ENCODE results near the gene MAMLD1. TPM values are rescaled to one million over a fixed set of nuclear protein-coding genes. Genes with fewer than 3 reads are reported as not detected.

The MAMLD1 gene
- total RNA-seq, 1 donor from 2014 or later = 12.9 TPM

DNA sequence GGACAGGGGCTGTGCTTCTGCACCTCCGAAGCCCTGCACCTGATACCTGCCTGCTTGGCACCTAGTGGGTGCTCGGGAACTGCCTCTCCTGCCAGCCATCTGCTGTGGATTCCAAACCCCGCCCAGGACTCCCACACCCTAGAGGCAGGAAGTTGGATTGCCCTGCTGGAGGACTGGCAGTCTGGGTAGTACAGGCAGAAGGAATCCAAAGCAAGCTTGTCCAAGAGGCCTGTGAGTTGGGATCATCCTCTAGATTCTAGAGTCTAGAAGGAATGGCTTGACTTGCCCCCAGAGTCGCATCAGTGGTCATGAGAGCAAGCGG, 140.7 kb downstream of the MAMLD1 start:
- intact Hi-C loops (cut with micrococcal nuclease) = no loop called here
- no peak overlapping the region for H3K4me3 Mint-ChIP-seq (ENCODE audit: low read depth)
- no peak for DNase-seq (ENCODE audit: low spot score)
- H3K27me3 Mint-ChIP-seq (ENCODE audit: low read depth) = no peaks in the 10 kb centered on the region
- peaks cover 4% of the 10 kb centered on the region for H3K4me1 Mint-ChIP-seq (ENCODE audit: low read depth)
- H3K27ac Mint-ChIP-seq = no peak overlapping the region
- peaks cover 8% of the 10 kb centered on the region for H3K36me3 Mint-ChIP-seq (ENCODE audit: low read depth)
- no peaks in the 10 kb centered on the region for H3K9me3 Mint-ChIP-seq

DNA sequence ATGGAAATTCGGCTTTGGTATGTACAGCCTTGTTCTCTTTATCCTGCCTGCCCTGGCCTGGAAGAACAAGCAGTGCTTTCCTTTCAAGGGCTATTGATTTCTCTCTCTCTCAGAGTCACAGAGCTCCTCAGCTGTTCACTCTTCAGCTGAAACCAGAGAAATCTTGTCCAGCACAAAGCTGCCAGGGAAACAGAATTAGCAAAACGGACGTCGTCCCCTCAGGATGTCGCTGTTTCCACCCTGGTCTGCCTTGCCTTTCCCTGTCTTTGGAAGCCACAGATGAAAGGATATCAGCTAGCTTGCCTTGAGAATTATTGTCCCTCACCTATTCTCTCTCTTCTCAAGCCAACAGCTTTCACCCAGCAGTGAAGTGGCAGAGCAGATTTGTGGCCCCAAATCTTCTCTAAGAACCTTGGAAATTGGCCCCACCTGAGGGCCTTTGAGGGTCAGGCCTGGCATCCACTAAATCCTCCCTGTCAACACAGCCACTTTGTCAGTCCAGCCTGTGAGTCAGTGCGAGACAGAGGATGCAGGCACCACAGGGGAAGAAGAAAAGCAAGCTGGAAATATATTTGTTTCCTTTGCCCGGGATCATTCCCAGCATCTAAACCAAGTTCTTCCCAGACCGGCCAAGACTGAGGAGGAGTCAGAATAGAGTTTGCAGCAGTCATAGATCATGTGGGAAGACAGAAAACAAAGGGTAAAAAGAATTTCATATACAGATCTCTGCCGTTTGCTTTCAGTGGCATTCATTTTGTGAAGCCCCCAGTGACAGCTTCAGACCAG, 141.5 kb downstream of the MAMLD1 start:
- Mint-ChIP-seq H3K36me3 (ENCODE audit: low read depth) (peaks cover 7% of the 10 kb centered on the region), H3K27me3 (ENCODE audit: low read depth) (no peaks in the 10 kb centered on the region), H3K9me3 (no peaks in the 10 kb centered on the region), H3K27ac (no peak overlapping the region), H3K4me3 (ENCODE audit: low read depth) (no peak overlapping the region), H3K4me1 (ENCODE audit: low read depth) (peaks cover 4% of the 10 kb centered on the region)
- no peak for DNase-seq (ENCODE audit: low spot score)
- intact Hi-C loops (cut with micrococcal nuclease) = no loop called here

DNA sequence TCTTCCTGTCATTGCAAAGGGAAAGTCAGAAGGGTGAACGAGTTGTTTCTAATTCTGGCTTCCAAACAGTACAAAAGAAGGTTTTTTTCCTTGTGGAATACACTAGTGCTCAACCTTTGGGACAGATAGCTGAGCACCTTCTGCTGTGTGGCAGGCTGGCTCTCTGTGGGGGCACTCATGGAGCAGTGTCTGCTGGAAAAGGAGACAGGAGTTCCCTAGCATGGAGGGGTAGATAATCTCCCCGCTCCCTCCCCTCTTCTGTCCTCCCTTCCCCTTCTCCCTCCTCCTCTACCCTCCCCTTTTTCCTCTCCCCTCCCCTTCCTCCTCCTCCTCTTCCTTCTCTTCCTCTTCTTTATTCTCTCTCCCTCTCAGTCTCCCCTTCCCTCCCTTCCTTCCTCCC, 142.9 kb downstream of the MAMLD1 start:
- H3K4me1 Mint-ChIP-seq (ENCODE audit: low read depth) = peaks cover 4% of the 10 kb centered on the region
- H3K36me3 Mint-ChIP-seq (ENCODE audit: low read depth) = peaks cover 10% of the 10 kb centered on the region
- H3K27me3 Mint-ChIP-seq (ENCODE audit: low read depth) = no peaks in the 10 kb centered on the region
- H3K27ac Mint-ChIP-seq = no peak overlapping the region
- H3K9me3 Mint-ChIP-seq = no peaks in the 10 kb centered on the region
- intact Hi-C loops (cut with micrococcal nuclease) = no loop called here
- H3K4me3 Mint-ChIP-seq (ENCODE audit: low read depth) = no peak overlapping the region
- DNase-seq (ENCODE audit: low spot score) = no peak

DNA sequence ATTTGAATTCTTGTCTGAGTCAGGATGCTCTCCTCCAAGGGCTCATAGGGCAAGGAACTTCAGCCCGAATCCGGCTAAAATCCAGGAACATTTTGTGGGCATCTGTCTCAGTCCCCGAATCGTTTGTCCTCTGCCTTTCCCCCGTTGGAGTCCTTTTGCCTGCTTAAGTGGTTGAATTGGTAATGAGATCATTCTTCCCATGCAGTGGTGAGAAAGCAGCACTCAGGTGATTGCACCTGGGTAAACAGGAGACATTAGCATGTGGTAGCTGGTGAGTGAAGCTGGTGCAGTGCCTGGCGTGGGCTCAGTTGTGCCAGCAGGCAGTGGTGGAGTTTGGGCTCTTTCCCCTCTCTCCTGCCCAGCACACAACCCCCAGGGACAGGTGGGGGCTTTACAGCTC, 143.4 kb downstream of the MAMLD1 start:
- Mint-ChIP-seq H3K27ac (no peak overlapping the region), H3K36me3 (ENCODE audit: low read depth) (peaks cover 14% of the 10 kb centered on the region), H3K4me1 (ENCODE audit: low read depth) (peaks cover 4% of the 10 kb centered on the region), H3K4me3 (ENCODE audit: low read depth) (no peak overlapping the region), H3K9me3 (no peaks in the 10 kb centered on the region), H3K27me3 (ENCODE audit: low read depth) (no peaks in the 10 kb centered on the region)
- DNase-seq (ENCODE audit: low spot score) = no peak
- intact Hi-C loops (cut with micrococcal nuclease) = no loop called here

DNA sequence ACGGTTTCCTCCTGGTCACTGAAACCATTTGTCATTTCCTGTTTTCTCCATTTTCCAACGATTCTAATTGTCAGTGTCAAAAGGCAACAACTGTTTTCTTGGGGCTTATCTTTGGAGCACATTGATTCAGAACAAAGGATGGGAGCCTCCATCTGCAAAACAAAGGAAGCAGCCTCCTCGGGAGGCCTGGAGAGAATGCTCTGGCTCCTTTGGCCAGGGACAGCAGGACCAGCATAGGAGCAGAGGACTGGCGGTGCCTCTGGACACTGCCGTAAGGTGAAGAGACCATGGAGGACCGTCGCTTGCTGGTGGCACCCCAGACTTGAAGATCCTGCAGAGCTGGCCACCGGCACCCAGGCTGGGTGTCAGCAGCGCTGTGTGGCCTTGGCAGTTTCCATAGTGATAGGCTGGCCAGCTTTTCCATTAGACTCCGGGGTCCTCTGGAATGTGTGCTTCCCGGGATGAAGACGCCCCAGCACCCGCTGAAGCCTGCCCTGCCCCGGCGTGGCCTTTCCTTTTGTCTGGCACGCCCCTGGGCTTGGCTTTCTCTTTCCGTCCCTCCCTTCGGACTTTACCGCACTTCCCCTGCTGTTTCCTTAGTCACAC, 144.2 kb downstream of the MAMLD1 start:
- Mint-ChIP-seq H3K9me3 (no peaks in the 10 kb centered on the region), H3K36me3 (ENCODE audit: low read depth) (peaks cover 14% of the 10 kb centered on the region), H3K4me3 (ENCODE audit: low read depth) (no peak overlapping the region), H3K27me3 (ENCODE audit: low read depth) (no peaks in the 10 kb centered on the region), H3K27ac (no peak overlapping the region), H3K4me1 (ENCODE audit: low read depth) (peaks cover 4% of the 10 kb centered on the region)
- DNase-seq (ENCODE audit: low spot score) = no peak
- intact Hi-C loops (cut with micrococcal nuclease) = no loop called here

DNA sequence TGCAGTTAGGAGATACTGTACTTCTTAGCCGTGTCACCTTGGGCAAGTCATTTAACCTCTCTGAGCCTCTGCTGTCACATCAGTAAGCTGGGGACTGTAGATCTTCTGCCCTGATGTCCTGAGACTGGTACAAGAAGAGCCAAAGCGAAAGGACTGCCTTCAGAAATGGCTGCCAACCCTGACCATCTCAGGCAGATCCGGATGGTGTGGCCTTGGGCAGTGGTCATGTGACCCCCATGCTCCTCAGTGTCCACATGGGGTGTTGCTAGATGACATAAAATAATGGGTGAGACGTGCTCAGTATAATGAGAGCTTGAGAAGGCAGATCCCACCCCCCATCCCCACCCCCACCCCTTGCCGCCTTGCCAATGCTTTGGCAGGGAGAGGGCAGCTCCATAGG, 144.9 kb downstream of the MAMLD1 start:
- Mint-ChIP-seq H3K4me3 (ENCODE audit: low read depth) (no peak overlapping the region), H3K36me3 (ENCODE audit: low read depth) (peaks cover 14% of the 10 kb centered on the region), H3K27me3 (ENCODE audit: low read depth) (no peaks in the 10 kb centered on the region), H3K9me3 (no peaks in the 10 kb centered on the region), H3K27ac (no peak overlapping the region), H3K4me1 (ENCODE audit: low read depth) (peaks cover 4% of the 10 kb centered on the region)
- intact Hi-C loops (cut with micrococcal nuclease) = no loop called here
- DNase-seq (ENCODE audit: low spot score) = no peak

DNA sequence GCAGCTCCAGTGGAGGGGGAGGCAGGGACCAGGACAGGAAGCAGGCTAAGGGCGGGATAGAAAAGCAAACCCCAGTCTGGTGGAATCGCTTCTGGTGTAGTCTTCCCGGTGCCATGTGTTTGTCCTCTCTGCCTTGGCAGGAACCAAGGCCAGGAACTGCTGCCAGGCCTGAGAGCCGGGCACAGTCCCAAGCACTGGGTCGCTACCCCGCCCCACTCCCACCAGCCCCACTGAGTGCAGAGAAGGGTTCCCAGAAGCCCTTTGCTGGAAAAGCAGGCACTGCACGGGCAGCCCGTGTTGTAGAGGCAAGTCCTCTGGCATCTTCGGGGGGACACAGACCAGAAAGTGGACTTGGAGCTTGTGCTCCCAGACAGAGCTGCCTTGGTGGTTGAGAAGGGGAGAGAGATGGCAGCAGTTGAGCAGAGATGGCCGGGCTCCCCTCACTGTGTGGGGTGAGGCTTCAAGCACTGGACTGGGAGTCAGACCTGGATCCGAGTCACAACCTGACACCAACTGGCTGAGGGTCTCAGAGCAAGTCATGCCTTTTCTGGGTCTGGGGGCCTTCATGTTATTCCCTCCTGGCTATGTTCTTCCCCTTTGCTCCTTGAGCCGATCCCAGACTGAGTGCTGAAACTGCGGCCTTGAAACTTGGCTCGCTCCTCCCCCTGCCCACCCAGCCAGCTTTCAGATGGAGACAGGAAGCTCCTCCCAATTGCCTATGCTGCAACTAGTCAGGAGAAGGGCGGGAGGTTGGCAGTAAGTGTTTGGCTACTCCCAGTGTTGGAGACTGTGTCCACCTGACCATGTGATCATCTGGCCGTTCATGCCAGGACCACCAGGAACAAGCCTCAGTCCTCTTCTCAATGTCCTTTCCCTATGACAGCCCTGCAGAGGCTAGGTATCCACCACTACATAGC, 145.6 kb downstream of the MAMLD1 start:
- Mint-ChIP-seq H3K4me3 (ENCODE audit: low read depth) (no peak overlapping the region), H3K4me1 (ENCODE audit: low read depth) (peaks cover 4% of the 10 kb centered on the region), H3K27ac (no peak overlapping the region), H3K36me3 (ENCODE audit: low read depth) (peaks cover 14% of the 10 kb centered on the region), H3K9me3 (no peaks in the 10 kb centered on the region), H3K27me3 (ENCODE audit: low read depth) (no peaks in the 10 kb centered on the region)
- no peak for DNase-seq (ENCODE audit: low spot score)
- intact Hi-C loops (cut with micrococcal nuclease) = no loop called here

DNA sequence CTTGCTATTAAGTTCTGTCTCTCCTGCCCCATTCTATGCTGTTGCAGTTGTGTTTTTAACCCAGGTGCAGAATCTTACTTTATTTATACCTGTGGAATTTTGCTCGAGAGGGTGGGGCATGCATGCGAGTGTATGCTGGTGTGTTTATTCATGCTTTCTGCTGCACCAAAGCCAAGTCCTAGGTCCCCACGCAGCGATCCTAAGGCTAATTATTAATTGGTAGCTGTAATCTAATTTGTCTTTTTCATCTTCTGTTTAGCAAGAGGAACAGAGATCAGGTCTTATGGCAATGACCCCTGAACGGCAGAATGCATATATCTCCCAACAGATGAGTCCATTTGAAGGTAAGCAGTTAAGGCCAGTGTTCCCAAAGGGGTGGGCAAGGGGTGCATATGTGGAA, 146.6 kb downstream of the MAMLD1 start:
- H3K4me1 Mint-ChIP-seq (ENCODE audit: low read depth) = peaks cover 4% of the 10 kb centered on the region

DNA sequence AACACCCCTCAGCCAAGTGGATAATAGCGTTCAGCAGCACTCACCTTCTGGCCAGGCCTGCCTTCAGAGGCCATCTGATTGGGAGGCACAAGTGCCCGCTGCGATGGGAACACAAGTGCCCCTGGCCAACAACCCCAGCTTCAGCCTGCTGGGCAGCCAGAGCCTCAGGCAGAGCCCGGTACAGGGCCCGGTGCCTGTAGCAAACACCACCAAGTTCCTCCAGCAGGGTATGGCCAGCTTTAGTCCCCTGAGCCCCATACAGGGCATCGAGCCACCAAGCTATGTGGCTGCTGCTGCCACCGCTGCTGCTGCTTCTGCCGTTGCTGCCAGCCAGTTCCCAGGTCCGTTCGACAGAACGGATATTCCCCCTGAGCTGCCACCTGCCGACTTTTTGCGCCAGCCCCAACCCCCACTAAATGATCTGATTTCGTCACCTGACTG, 149.4 kb downstream of the MAMLD1 start:
- peaks cover 7% of the 10 kb centered on the region for H3K36me3 Mint-ChIP-seq (ENCODE audit: low read depth)
- H3K4me3 Mint-ChIP-seq (ENCODE audit: low read depth) = no peak overlapping the region
- DNase-seq (ENCODE audit: low spot score) = no peak
- H3K27me3 Mint-ChIP-seq (ENCODE audit: low read depth) = peaks cover 7% of the 10 kb centered on the region
- H3K27ac Mint-ChIP-seq = no peak overlapping the region
- H3K4me1 Mint-ChIP-seq (ENCODE audit: low read depth) = no peaks in the 10 kb centered on the region
- intact Hi-C loops (cut with micrococcal nuclease) = no loop called here
- H3K9me3 Mint-ChIP-seq = no peaks in the 10 kb centered on the region

More for the DNA sequence above, 146.6 kb downstream of the MAMLD1 start:
- no peak overlapping the region for H3K4me3 Mint-ChIP-seq (ENCODE audit: low read depth)
- H3K36me3 Mint-ChIP-seq (ENCODE audit: low read depth) = peaks cover 11% of the 10 kb centered on the region
- no peaks in the 10 kb centered on the region for H3K9me3 Mint-ChIP-seq
- no peak for DNase-seq (ENCODE audit: low spot score)
- H3K27me3 Mint-ChIP-seq (ENCODE audit: low read depth) = no peaks in the 10 kb centered on the region
- no peak overlapping the region for H3K27ac Mint-ChIP-seq
- intact Hi-C loops (cut with micrococcal nuclease) = no loop called here

DNA sequence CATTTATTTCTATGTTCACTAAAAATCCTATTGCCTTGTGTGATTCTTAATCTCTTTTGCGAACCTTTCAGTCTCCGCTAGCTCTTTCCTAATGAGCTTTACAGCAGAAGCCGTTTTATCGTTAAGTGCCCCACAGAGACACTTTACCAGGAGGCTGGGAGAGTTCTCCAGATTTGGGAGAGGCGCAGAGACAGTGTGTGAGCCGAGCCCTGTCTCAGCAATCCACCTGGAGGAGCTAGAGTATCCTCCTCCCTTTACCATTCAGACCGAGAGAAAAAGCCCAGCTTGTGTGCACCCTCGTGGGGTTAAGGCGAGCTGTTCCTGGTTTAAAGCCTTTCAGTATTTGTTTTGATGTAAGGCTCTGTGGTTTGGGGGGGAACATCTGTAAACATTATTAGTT, 150.4 kb downstream of the MAMLD1 start:
- no peak for DNase-seq (ENCODE audit: low spot score)
- Mint-ChIP-seq H3K4me3 (ENCODE audit: low read depth) (no peak overlapping the region), H3K27me3 (ENCODE audit: low read depth) (peaks cover 7% of the 10 kb centered on the region), H3K9me3 (no peaks in the 10 kb centered on the region), H3K36me3 (ENCODE audit: low read depth) (peaks cover 7% of the 10 kb centered on the region), H3K4me1 (ENCODE audit: low read depth) (no peaks in the 10 kb centered on the region), H3K27ac (no peak overlapping the region)
- intact Hi-C loops (cut with micrococcal nuclease) = no loop called here

DNA sequence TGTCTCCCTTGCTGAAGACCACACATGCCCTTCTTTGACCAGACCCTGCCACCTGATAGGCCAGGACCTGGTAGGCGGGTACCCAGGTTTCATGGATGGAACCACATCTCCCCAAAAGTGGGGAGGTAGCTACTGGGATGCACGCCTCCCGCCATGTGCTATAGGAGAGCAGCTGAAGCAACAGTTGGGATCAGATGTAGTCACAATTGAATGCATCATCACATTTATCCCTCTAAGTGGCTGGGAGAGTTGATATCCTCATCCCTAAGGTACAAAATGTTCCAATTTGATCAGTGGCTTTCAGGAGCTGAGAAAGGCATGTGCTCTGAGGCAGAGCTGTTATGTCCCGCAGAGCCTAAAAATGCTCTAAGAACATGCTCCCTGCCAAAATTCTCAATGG, 151.3 kb downstream of the MAMLD1 start:
- Mint-ChIP-seq H3K27me3 (ENCODE audit: low read depth) (peaks cover 7% of the 10 kb centered on the region), H3K27ac (no peak overlapping the region), H3K36me3 (ENCODE audit: low read depth) (peaks cover 7% of the 10 kb centered on the region), H3K4me1 (ENCODE audit: low read depth) (no peaks in the 10 kb centered on the region), H3K9me3 (no peaks in the 10 kb centered on the region), H3K4me3 (ENCODE audit: low read depth) (no peak overlapping the region)
- DNase-seq (ENCODE audit: low spot score) = no peak
- intact Hi-C loops (cut with micrococcal nuclease) = no loop called here

DNA sequence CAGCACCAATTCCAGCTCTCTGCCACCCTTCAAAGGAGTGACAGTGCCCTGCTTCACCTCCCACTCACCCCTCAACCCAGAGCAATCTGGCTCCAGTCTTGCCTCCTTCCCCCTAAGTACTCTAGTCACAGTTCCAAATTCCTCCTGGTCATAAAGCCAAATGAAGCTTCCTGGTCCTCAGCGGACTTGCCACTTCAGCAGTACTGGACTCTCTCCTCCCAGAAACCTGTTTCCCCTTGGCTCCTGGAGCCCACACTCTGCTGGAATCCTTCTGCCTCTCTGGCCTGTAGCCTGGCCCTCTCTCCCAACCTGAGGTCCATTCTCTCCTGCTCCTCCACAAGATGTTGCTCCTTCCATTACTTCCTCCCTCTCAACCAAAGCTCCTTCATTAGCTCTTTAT, 152.7 kb downstream of the MAMLD1 start:
- Mint-ChIP-seq H3K9me3 (no peaks in the 10 kb centered on the region), H3K4me3 (ENCODE audit: low read depth) (no peak overlapping the region), H3K4me1 (ENCODE audit: low read depth) (no peaks in the 10 kb centered on the region), H3K27ac (no peak overlapping the region), H3K36me3 (ENCODE audit: low read depth) (peaks cover 5% of the 10 kb centered on the region), H3K27me3 (ENCODE audit: low read depth) (peaks cover 7% of the 10 kb centered on the region)
- intact Hi-C loops (cut with micrococcal nuclease) = no loop called here
- no peak for DNase-seq (ENCODE audit: low spot score)
